Karpas-422 (cell line): ENCODE data around the gene CASKIN1. TPM values are rescaled to one million over a fixed set of nuclear protein-coding genes. Genes with fewer than 3 reads are reported as not detected.
A peak's percentile ranks its signal among the peaks of the same experiment; 100 is the strongest.

ENCODE experiments used
- DNase-seq: peaks from one replicate; pipeline ENCODE4 v3.0.0-alpha.2; 2015
- H2AFZ ChIP-seq: fragments of 200-600 bp; sonication (generic); 2 replicates; pipeline ENCODE4 v1.6.1; 2014; ENCODE audit warnings: antibody characterized with exemption, low read length, mixed read lengths
- H3K27ac ChIP-seq: fragments of 200-600 bp; sonication (generic); 2 replicates; pipeline ENCODE4 v1.5.1; 2014; ENCODE audit warnings: mild to moderate bottlenecking, low read length, moderate library complexity
- H3K27me3 ChIP-seq: fragments of 200-600 bp; sonication (generic); 2 replicates; pipeline ENCODE4 v1.6.1; 2014; ENCODE audit warnings: low read length, mixed read lengths
- H3K36me3 ChIP-seq: fragments of 200-600 bp; sonication (generic); 2 replicates; pipeline ENCODE4 v1.6.1; 2014; ENCODE audit warnings: low read length, mixed read lengths; ENCODE audit not compliant: insufficient read depth
- H3K4me1 ChIP-seq: fragments of 200-600 bp; sonication (generic); 2 replicates; pipeline ENCODE4 v1.6.1; 2014; ENCODE audit warnings: mild to moderate bottlenecking, low read length, mixed read lengths
- H3K4me2 ChIP-seq: fragments of 200-600 bp; sonication (generic); 2 replicates; pipeline ENCODE4 v1.6.1; 2014; ENCODE audit warnings: low read length, low read depth, mild to moderate bottlenecking; ENCODE audit not compliant: poor library complexity, severe bottlenecking
- H3K4me3 ChIP-seq: fragments of 200-600 bp; sonication (generic); 2 replicates; pipeline ENCODE4 v1.5.1; 2014; ENCODE audit warnings: mild to moderate bottlenecking, antibody characterized with exemption, low read length, mixed read lengths
- H3K79me2 ChIP-seq: fragments of 200-600 bp; sonication (generic); 2 replicates; pipeline ENCODE4 v1.6.1; 2014; ENCODE audit warnings: mild to moderate bottlenecking, low read length, mixed read lengths
- H3K9ac ChIP-seq: fragments of 200-600 bp; sonication (generic); 2 replicates; pipeline ENCODE4 v1.6.0; 2014; ENCODE audit warnings: low read length
- H3K9me2 ChIP-seq: fragments of 200-600 bp; sonication (generic), shearing (Covaris generic); replicated peaks from 2 replicates; pipeline ENCODE4 v1.6.0; 2014; ENCODE audit warnings: mild to moderate bottlenecking, low read length, moderate library complexity; ENCODE audit not compliant: insufficient read depth
- H3K9me3 ChIP-seq: fragments of 300-700, 200-600 bp; sonication (generic); 2 replicates; pipeline ENCODE4 v1.6.1; 2014; ENCODE audit warnings: low read length, mixed read lengths
- H4K20me1 ChIP-seq: fragments of 200-600 bp; sonication (generic); 2 replicates; pipeline ENCODE4 v1.6.1; 2014; ENCODE audit warnings: mild to moderate bottlenecking, antibody characterized with exemption, low read length, low read depth; ENCODE audit not compliant: insufficient read depth
- total RNA-seq: library from RNA; depleted of rRNA; stranded (reverse); fragments of >200 nt; shearing (Covaris generic); gene quantifications from 2 replicates; pipeline ENCODE4 v1.2.3, GENCODE V29; 2014; ENCODE audit warnings: low replicate concordance

The CASKIN1 gene
- total RNA-seq, 1 experiment from 2014 or later, result not detected

DNA sequence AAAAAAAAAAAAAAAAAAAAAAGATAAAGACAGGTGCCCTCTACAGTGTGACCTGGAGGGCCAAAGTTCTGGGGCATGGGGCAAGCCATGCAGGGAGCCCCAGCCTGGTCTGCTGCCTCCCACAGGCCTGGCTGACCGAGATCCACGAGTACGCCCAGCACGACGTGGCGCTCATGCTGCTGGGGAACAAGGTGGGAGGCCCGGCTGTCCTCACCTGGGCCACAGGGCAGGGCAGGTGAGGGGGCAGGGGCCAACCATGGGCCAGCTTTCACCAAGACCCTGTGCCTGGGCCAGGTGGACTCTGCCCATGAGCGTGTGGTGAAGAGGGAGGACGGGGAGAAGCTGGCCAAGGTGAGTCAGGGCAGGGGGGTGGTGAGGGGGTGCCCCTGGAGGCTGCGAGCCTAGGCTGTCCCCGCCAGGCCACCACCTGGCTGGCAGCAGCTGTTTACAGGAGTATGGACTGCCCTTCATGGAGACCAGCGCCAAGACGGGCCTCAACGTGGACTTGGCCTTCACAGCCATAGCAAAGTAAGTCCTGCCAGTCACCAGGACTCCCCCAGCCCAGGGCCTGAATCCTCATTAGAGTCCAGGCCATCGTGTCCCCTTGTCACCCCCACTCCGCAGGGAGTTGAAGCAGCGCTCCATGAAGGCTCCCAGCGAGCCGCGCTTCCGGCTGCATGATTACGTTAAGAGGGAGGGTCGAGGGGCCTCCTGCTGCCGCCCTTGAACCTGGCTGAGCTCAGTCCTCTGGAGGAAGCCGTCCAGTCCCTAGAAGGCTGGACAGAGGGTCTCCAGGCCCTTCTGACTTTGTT is 43.5 kb downstream of the CASKIN1 start:
- Histone ChIP-seq H3K9me2 (no peaks in the 10 kb centered on the region), H3K36me3 (peaks cover 28% of the 10 kb centered on the region), H3K27me3 (no peaks in the 10 kb centered on the region), H3K9ac (peak overlapping the region; percentile 98), H2AFZ (no peak overlapping the region), H3K27ac (peak overlapping the region; percentile 70), H3K9me3 (no peaks in the 10 kb centered on the region), H3K4me2 (peak overlapping the region; percentile 87), H3K79me2 (peaks cover 36% of the 10 kb centered on the region), H4K20me1 (peaks cover 56% of the 10 kb centered on the region), H3K4me3 (peak overlapping the region; percentile 98), H3K4me1 (peaks cover 75% of the 10 kb centered on the region)
- DNase-seq, result peak; percentile 77

- no peaks in the 10 kb centered on the region for H3K27me3 ChIP-seq
- H2AFZ ChIP-seq, result no peak overlapping the region
- DNase-seq, result peak; percentile 79
- peaks cover 28% of the 10 kb centered on the region for H3K36me3 ChIP-seq
- no peaks in the 10 kb centered on the region for H3K9me2 ChIP-seq
- peak overlapping the region; percentile 87 for H3K4me2 ChIP-seq
- no peaks in the 10 kb centered on the region for H3K9me3 ChIP-seq
- peak overlapping the region; percentile 98 for H3K9ac ChIP-seq
- peak overlapping the region; percentile 70 for H3K27ac ChIP-seq
- H3K4me1 ChIP-seq, result peaks cover 65% of the 10 kb centered on the region
- peak overlapping the region; percentile 73; the same call in 1 of the 2 replicates for H3K4me3 ChIP-seq
- peaks cover 22% of the 10 kb centered on the region for H3K79me2 ChIP-seq
- H4K20me1 ChIP-seq, result peaks cover 47% of the 10 kb centered on the region; the same call in 1 of the 2 replicates
Observed at GRCh38 chr16:2151188-2152091, 45.0 kb downstream of the CASKIN1 start.

GRCh38 chr16:2150418-2151187 is 45.8 kb downstream of the CASKIN1 start:
- Histone ChIP-seq H3K9me3 (no peaks in the 10 kb centered on the region), H3K4me3 (peak overlapping the region; percentile 73; the same call in 1 of the 2 replicates), H3K4me1 (peaks cover 65% of the 10 kb centered on the region), H3K4me2 (peak overlapping the region; percentile 87), H3K27ac (peak overlapping the region; percentile 46), H2AFZ (no peak overlapping the region), H3K79me2 (peaks cover 16% of the 10 kb centered on the region), H3K9me2 (no peaks in the 10 kb centered on the region), H3K9ac (peak overlapping the region; percentile 98), H3K27me3 (no peaks in the 10 kb centered on the region), H3K36me3 (peaks cover 28% of the 10 kb centered on the region), H4K20me1 (peaks cover 43% of the 10 kb centered on the region; the same call in 1 of the 2 replicates)
- DNase-seq, result peak; percentile 83

DNA sequence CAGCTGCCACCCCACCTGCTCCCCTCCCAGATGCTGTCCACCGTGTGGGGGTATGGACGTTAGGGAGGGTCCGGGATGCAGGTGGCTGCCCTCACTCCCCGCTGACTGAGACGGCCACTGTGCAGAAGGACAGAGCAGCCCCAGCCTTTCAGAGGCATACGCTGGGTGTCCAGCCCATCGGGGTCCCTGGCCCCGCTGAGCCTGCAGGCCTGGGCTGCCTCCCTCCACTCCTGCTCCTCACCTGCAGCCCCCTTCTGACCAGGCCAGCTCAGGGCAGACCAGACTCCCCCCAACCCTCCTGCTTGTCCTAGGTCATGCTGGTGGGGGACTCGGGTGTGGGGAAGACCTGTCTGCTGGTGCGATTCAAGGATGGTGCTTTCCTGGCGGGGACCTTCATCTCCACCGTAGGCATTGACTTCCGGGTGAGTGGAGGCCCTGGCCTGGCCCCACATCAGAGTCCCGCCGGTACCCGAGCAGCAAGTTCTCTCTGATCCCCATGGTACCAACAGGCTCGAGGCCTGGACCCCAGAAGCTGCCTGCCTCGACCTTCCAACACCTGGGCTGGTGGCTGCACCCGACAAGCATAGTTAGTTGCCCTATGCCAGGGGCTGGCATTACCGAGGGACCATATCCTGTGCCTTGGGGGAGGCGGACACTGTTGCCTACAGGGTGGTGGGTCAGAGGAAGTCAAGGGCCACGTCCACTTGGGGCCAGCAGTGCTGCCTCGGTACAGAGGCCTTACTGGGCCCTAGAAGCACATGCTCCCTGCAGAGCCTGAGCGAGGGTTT is 46.6 kb downstream of the CASKIN1 start:
- Histone ChIP-seq H2AFZ (no peak overlapping the region), H3K4me1 (peaks cover 65% of the 10 kb centered on the region), H3K9ac (peak overlapping the region; percentile 98), H3K9me3 (no peaks in the 10 kb centered on the region), H3K27ac (peak overlapping the region; percentile 46), H3K27me3 (no peaks in the 10 kb centered on the region), H3K4me2 (peak overlapping the region; percentile 87), H3K9me2 (no peaks in the 10 kb centered on the region), H4K20me1 (peaks cover 40% of the 10 kb centered on the region; the same call in 1 of the 2 replicates), H3K79me2 (peaks cover 13% of the 10 kb centered on the region), H3K4me3 (peak overlapping the region; percentile 73), H3K36me3 (peaks cover 25% of the 10 kb centered on the region)
- peak; percentile 81 for DNase-seq

- Histone ChIP-seq H3K4me3 (peak overlapping the region; percentile 73), H3K4me1 (peaks cover 62% of the 10 kb centered on the region), H3K9me2 (no peaks in the 10 kb centered on the region), H3K27ac (no peak overlapping the region), H3K9me3 (no peaks in the 10 kb centered on the region), H3K9ac (peak overlapping the region; percentile 98), H3K36me3 (peaks cover 17% of the 10 kb centered on the region), H3K4me2 (peak overlapping the region; percentile 87), H3K79me2 (peaks cover 6% of the 10 kb centered on the region; the same call in 1 of the 2 replicates), H2AFZ (no peak overlapping the region), H4K20me1 (peaks cover 32% of the 10 kb centered on the region; the same call in 1 of the 2 replicates), H3K27me3 (no peaks in the 10 kb centered on the region)
- DNase-seq, result peak; percentile 79
Observed at GRCh38 chr16:2148714-2149629, 47.4 kb downstream of the CASKIN1 start.

DNA sequence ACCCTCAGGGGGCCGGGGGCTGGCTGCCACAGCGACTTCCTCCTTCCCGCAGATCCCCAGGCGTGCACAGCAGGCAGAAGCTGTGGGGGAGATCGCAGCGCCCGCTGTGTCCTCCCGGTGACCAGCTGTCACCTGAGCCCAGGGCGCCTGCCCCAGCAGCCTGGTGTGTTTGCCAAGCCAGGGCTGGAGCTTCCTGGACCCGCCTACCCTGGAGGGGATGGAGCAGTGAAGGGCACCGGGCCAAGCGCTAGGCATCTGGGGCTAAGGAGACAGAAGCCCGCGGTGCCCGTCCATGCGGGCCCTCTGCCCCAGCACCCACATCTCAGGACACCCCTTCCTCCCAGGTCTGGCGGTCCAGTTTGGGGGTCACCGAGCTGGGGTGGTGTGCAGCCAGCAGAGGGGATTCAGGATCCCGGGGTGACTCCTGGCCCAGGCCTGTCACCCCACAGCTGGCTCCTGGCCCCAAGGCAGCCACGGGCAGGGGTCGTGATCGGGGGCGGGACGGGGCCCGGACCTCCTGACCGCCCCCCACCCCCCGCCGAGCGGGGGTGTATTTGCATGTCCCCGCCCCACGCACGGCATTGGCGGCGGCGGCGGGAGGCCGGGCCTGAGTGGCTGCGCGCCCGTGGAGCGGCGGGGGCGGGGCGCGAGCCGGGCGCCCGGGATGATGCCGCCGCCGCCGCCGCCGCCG is 48.3 kb downstream of the CASKIN1 start, which contains the start of gene RAB26:
Gene RAB26, plus strand, starts transcription at position 645 of the 691 bp plus-strand sequence. CDS start 159 bp downstream, outside the sequence.
- peaks cover 54% of the 10 kb centered on the region for H3K4me1 ChIP-seq
- DNase-seq, result peak; percentile 84
- H2AFZ ChIP-seq, result no peak within 1 kb of the TSS
- peaks cover under 1% of the 10 kb centered on the region; the same call in 1 of the 2 replicates for H3K79me2 ChIP-seq
- peak within 1 kb of the TSS; percentile 73 for H3K4me3 ChIP-seq
- peak within 1 kb of the TSS; percentile 87 for H3K4me2 ChIP-seq
- no peak within 1 kb of the TSS for H3K27ac ChIP-seq
- peaks cover 8% of the 10 kb centered on the region; the same call in 1 of the 2 replicates for H3K36me3 ChIP-seq
- H3K9ac ChIP-seq, result peak within 1 kb of the TSS; percentile 98
- H3K9me3 ChIP-seq, result no peaks in the 10 kb centered on the region
- peaks cover 23% of the 10 kb centered on the region; the same call in 1 of the 2 replicates for H4K20me1 ChIP-seq
- H3K9me2 ChIP-seq, result no peaks in the 10 kb centered on the region
- H3K27me3 ChIP-seq, result no peaks in the 10 kb centered on the region
